HL-60 (cell line): ENCODE data around the gene TRPM6.

ENCODE experiments used
- DNase-seq, 2 experiments: peaks; one replicate each; pipeline ENCODE4 v3.0.0-alpha.2; 2010 to 2020; ENCODE audit warnings: low read depth in 1 of 2, low spot score in 1 of 2
- H3K27ac ChIP-seq: fragments of 250-450 bp; sonication (Bioruptor Pico); replicated peaks from 2 replicates; pipeline ENCODE4 v1.5.1; 2020; ENCODE audit warnings: mild to moderate bottlenecking, moderate library complexity
- H3K27me3 ChIP-seq: fragments of 250-450 bp; sonication (Bioruptor Pico); 2 replicates; pipeline ENCODE4 v1.5.1; 2021; ENCODE audit warnings: mild to moderate bottlenecking, moderate library complexity; ENCODE audit not compliant: insufficient read depth, poor library complexity, severe bottlenecking
- H3K4me3 ChIP-seq: replicated peaks from 2 replicates; pipeline ENCODE4 v1.5.1; 2011; ENCODE audit warnings: mild to moderate bottlenecking, control low read depth, low read length; ENCODE audit not compliant: insufficient read depth
- GABPA ChIP-seq: IDR thresholded peaks from 2 replicates; pipeline ENCODE4 v1.6.1; 2012; ENCODE audit warnings: low read depth
- POLR2AphosphoS5 ChIP-seq: IDR thresholded peaks from 2 replicates; pipeline ENCODE4 v1.6.1; 2012; ENCODE audit warnings: low read depth
- SPI1 ChIP-seq: IDR thresholded peaks from 2 replicates; pipeline ENCODE4 v1.6.1; 2012; ENCODE audit warnings: low read depth, mild to moderate bottlenecking, borderline replicate concordance
- TF ChIP-seq, protein P1 (sequence below): IDR thresholded peaks from 2 replicates; pipeline ENCODE4 v1.6.1; 2012; ENCODE audit warnings: low read depth; ENCODE audit not compliant: insufficient replicate concordance
- TF ChIP-seq, protein P2 (sequence below): IDR thresholded peaks from one replicate; pipeline ENCODE4 v1.5.1; 2011; ENCODE audit warnings: low read length, control low read depth, inconsistent platforms; ENCODE audit not compliant: insufficient read depth

Gene TRPM6

DNA sequence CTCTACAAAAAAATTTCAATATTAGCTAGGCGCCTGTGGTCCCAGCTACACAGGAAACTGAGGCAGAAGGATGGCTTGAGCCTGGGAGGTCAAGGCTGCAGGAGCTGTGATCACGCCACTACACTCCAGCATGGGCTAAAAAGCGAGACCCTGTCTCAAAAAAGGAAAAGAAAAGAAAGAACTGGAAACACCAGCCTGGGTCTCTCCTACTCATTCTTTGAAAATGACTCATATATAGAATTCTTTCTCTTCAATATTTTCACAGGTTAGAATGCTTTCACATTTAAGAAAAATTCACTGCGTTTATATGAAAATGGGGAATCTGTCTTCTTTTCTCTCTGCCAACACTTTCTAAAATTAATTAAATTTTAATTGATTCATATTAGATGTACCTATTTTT lies 115.6 kb downstream of the TRPM6 start:
- no peak for DNase-seq
- Histone ChIP-seq H3K4me3 (no peak overlapping the region), H3K27me3 (no peaks in the 10 kb centered on the region), H3K27ac (no peak overlapping the region)
- TF ChIP-seq SPI1 (no peak), POLR2AphosphoS5 (no peak), GABPA (no peak)
- TF ChIP-seq, protein P1, sequence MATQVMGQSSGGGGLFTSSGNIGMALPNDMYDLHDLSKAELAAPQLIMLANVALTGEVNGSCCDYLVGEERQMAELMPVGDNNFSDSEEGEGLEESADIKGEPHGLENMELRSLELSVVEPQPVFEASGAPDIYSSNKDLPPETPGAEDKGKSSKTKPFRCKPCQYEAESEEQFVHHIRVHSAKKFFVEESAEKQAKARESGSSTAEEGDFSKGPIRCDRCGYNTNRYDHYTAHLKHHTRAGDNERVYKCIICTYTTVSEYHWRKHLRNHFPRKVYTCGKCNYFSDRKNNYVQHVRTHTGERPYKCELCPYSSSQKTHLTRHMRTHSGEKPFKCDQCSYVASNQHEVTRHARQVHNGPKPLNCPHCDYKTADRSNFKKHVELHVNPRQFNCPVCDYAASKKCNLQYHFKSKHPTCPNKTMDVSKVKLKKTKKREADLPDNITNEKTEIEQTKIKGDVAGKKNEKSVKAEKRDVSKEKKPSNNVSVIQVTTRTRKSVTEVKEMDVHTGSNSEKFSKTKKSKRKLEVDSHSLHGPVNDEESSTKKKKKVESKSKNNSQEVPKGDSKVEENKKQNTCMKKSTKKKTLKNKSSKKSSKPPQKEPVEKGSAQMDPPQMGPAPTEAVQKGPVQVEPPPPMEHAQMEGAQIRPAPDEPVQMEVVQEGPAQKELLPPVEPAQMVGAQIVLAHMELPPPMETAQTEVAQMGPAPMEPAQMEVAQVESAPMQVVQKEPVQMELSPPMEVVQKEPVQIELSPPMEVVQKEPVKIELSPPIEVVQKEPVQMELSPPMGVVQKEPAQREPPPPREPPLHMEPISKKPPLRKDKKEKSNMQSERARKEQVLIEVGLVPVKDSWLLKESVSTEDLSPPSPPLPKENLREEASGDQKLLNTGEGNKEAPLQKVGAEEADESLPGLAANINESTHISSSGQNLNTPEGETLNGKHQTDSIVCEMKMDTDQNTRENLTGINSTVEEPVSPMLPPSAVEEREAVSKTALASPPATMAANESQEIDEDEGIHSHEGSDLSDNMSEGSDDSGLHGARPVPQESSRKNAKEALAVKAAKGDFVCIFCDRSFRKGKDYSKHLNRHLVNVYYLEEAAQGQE, result no peak
- TF ChIP-seq, protein P2, sequence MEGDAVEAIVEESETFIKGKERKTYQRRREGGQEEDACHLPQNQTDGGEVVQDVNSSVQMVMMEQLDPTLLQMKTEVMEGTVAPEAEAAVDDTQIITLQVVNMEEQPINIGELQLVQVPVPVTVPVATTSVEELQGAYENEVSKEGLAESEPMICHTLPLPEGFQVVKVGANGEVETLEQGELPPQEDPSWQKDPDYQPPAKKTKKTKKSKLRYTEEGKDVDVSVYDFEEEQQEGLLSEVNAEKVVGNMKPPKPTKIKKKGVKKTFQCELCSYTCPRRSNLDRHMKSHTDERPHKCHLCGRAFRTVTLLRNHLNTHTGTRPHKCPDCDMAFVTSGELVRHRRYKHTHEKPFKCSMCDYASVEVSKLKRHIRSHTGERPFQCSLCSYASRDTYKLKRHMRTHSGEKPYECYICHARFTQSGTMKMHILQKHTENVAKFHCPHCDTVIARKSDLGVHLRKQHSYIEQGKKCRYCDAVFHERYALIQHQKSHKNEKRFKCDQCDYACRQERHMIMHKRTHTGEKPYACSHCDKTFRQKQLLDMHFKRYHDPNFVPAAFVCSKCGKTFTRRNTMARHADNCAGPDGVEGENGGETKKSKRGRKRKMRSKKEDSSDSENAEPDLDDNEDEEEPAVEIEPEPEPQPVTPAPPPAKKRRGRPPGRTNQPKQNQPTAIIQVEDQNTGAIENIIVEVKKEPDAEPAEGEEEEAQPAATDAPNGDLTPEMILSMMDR, result no peak

DNA sequence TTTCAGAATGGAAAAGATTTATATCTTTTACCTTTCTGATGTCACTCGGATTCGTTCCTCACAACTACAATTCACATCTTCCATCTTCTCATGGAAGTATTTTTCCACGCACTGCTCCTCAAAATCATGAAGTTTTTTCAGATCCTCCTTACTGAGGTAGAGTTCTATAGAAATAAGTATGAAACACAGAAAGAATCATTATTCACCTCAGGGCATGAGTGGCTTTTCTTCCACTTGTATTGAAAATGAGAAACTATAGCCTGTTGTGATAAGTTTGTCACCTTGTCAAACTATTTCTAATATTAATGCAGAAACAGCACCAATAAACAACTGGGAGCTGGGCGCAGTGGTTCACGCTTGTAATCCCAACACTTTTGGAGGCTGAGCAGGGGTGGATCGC lies 116.0 kb downstream of the TRPM6 start:
- Histone ChIP-seq H3K4me3 (no peak overlapping the region), H3K27me3 (no peaks in the 10 kb centered on the region), H3K27ac (no peak overlapping the region)
- DNase-seq, result no peak
- TF ChIP-seq, protein P2, result no peak
- no peak for TF ChIP-seq POLR2AphosphoS5
- no peak for TF ChIP-seq SPI1
- TF ChIP-seq, protein P1, result no peak
- TF ChIP-seq GABPA, result no peak

DNA sequence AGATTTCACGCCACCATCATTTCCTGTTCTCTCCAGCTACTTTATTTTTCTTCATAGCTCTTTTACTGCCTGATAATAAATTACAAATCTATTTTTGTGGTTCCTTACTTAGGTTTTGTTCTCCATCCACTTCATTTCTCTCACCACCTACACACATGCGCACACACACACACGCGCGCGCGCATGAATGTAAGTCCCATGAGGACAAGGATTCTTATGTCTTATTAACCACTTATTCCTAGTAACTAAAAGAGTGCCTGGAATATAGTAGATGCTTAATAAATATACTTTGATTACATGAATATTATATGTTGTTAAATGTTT lies 116.5 kb downstream of the TRPM6 start:
- H3K27ac ChIP-seq, result no peak overlapping the region
- H3K4me3 ChIP-seq, result no peak overlapping the region
- no peaks in the 10 kb centered on the region for H3K27me3 ChIP-seq
- TF ChIP-seq GABPA (no peak), SPI1 (no peak), POLR2AphosphoS5 (no peak)
- TF ChIP-seq, protein P2, result no peak
- TF ChIP-seq, protein P1, result no peak
- no peak for DNase-seq
